HG02759 (cell line): ENCODE results near the gene NPAP1.
"Not testable (repeated sequence)": the region's sequence is repeated elsewhere in the genome, so short reads cannot be mapped to it uniquely, and the experiment has no call there.

Experiments used
- ATAC-seq: cut with Tn5 transposase; IDR thresholded peaks from one replicate; pipeline ENCODE4 v1.9.1; 2021; ENCODE audit warnings: mild to moderate bottlenecking, moderate library complexity; ENCODE audit not compliant: unreplicated experiment

The NPAP1 gene

GRCh38 chr15:24675332-24676144 is at the start of gene NPAP1:
NPAP1 (plus strand) TSS chr15:24675775; CDS start chr15:24675868, 93 bp downstream.
- ATAC-seq: no peak

GRCh38 chr15:24627443-24627842 is 48.1 kb upstream of the NPAP1 start:
- ATAC-seq: no peak

- no peak for ATAC-seq
These were observed 42.5 kb upstream of the NPAP1 start for GRCh38 chr15:24633082-24633481.

GRCh38 chr15:24639412-24639811 is 36.2 kb upstream of the NPAP1 start:
- ATAC-seq: not testable (repeated sequence)

- no peak for ATAC-seq
These were observed 29.9 kb upstream of the NPAP1 start for GRCh38 chr15:24645627-24646026.

GRCh38 chr15:24659622-24660021 is 16.0 kb upstream of the NPAP1 start:
- no peak for ATAC-seq

- ATAC-seq: no peak
These were observed 12.6 kb upstream of the NPAP1 start for GRCh38 chr15:24662991-24663390.

GRCh38 chr15:24676431-24676830 is 856 bp downstream of the NPAP1 start:
- no peak for ATAC-seq

GRCh38 chr15:24678485-24678884 is 2.9 kb downstream of the NPAP1 start:
- no peak for ATAC-seq

GRCh38 chr15:24682002-24682401 is 6.4 kb downstream of the NPAP1 start:
- no peak for ATAC-seq

- ATAC-seq: not testable (repeated sequence)
These were observed 7.3 kb downstream of the NPAP1 start for GRCh38 chr15:24682905-24683304.

GRCh38 chr15:24683736-24684135 is 8.2 kb downstream of the NPAP1 start:
- no peak for ATAC-seq

GRCh38 chr15:24684313-24684712 is 8.7 kb downstream of the NPAP1 start:
- no peak for ATAC-seq

GRCh38 chr15:24696201-24696600 is 20.6 kb downstream of the NPAP1 start:
- no peak for ATAC-seq

GRCh38 chr15:24696842-24697241 is 21.3 kb downstream of the NPAP1 start:
- ATAC-seq: no peak

- no peak for ATAC-seq
These were observed 42.9 kb downstream of the NPAP1 start for GRCh38 chr15:24718289-24719082.

- ATAC-seq: no peak
These were observed 54.2 kb downstream of the NPAP1 start for GRCh38 chr15:24729760-24730159.
